HFFc6 (cell line): ENCODE data around the gene CLSTN2. TPM values are rescaled to one million over a fixed set of nuclear protein-coding genes. Genes with fewer than 3 reads are reported as not detected.

Experiments
- DNase-seq: peaks from one replicate; pipeline ENCODE4 v3.0.0-alpha.2; 2018
- H3K27ac Mint-ChIP-seq: 2 replicates; pipeline ENCODE4 v1.8.0; 2020; ENCODE audit warnings: mild to moderate bottlenecking, mixed read lengths
- H3K27me3 Mint-ChIP-seq: 2 replicates; pipeline ENCODE4 v1.8.0; 2021; ENCODE audit warnings: mild to moderate bottlenecking, moderate library complexity, mixed read lengths; ENCODE audit not compliant: insufficient read depth
- H3K36me3 Mint-ChIP-seq: 2 replicates; pipeline ENCODE4 v1.8.0; 2021; ENCODE audit warnings: low read depth, mixed read lengths
- H3K4me1 Mint-ChIP-seq: 2 replicates; pipeline ENCODE4 v1.8.0; 2020; ENCODE audit warnings: low read depth, mixed read lengths
- H3K4me3 Mint-ChIP-seq: 2 replicates; pipeline ENCODE4 v1.8.0; 2020; ENCODE audit warnings: mild to moderate bottlenecking, moderate library complexity, mixed read lengths
- H3K9me3 Mint-ChIP-seq: 2 replicates; pipeline ENCODE4 v1.8.0; 2020; ENCODE audit warnings: mild to moderate bottlenecking, mixed read lengths
- CTCF ChIP-seq: fragments of 200-600 bp; sonication (generic); IDR thresholded peaks from 2 replicates; pipeline ENCODE4 v1.5.0; 2021; ENCODE audit warnings: antibody characterized with exemption, mild to moderate bottlenecking
- total RNA-seq, 6 experiments: library from RNA; stranded (reverse); fragmentation: NEBNext Ultra II Directional; extraction: Animal tissue kit (Norgen Biotek cat#: 25700); gene quantifications; 2 replicates in 1 of 6; 3 replicates in 5 of 6; pipeline ENCODE4 v1.2.3, GENCODE V29; 2021

The CLSTN2 gene
- total RNA-seq, 6 experiments from 2014 or later, result 0.05 TPM; not detected in 5

DNA sequence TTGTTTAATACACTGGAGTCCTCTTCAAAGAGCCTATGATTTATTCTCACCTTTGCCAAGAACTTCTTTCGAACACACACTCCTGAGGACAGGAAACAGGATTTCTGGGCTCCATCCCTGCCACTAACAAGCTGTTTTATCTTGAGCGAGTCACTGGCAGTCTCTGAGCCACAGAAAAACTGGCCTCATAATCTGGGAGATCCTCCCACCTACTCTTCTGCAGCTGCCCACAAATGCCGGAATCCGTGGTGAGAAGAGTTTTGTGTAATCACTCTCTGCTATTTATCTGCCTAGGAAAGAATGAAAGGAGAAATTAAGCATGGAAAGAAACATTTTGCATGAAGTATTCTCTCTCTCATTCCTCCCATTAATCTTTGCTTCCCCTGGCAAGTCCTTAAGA lies 570.9 kb downstream of the CLSTN2 start:
- no peaks in the 10 kb centered on the region; the same call in 1 of the 2 replicates for H3K27me3 Mint-ChIP-seq
- H3K36me3 Mint-ChIP-seq, result peaks cover 4% of the 10 kb centered on the region
- no peak overlapping the region for H3K27ac Mint-ChIP-seq

DNA sequence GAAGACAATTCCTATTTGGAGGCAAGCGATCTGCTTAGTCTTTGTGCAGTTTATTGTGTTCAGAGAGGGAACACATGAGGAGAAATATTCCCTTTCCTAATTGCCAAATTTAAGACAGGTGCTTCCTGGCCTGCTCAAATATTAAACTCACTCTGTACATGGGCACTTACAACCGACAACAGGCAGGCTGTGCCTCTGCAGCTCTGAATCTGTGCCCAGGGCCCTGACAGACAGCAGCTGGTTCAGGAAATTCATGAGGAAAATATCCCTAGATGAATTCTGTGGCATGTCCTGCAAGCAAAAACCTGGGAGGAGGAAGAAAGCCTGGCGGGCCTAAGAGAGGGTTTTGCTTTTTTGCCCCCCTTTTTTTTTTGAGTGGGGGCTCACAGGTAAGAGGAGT lies 573.6 kb downstream of the CLSTN2 start:
- Mint-ChIP-seq H3K9me3 (peaks cover 66% of the 10 kb centered on the region), H3K36me3 (no peaks in the 10 kb centered on the region), H3K27ac (no peak overlapping the region), H3K4me3 (no peak overlapping the region), H3K27me3 (no peaks in the 10 kb centered on the region), H3K4me1 (no peaks in the 10 kb centered on the region)
- no peak for DNase-seq
- TF ChIP-seq CTCF, result no peak

More for the DNA sequence above, 570.9 kb downstream of the CLSTN2 start:
- DNase-seq, result no peak
- Mint-ChIP-seq H3K9me3 (peaks cover 63% of the 10 kb centered on the region), H3K4me1 (no peaks in the 10 kb centered on the region), H3K4me3 (no peak overlapping the region)
- no peak for TF ChIP-seq CTCF

GRCh38 chr3:140509534-140509933 lies 574.5 kb downstream of the CLSTN2 start:
- no peak for TF ChIP-seq CTCF
- Mint-ChIP-seq H3K36me3 (no peaks in the 10 kb centered on the region), H3K4me1 (no peaks in the 10 kb centered on the region), H3K9me3 (peaks cover 72% of the 10 kb centered on the region), H3K27ac (no peak overlapping the region), H3K4me3 (no peak overlapping the region), H3K27me3 (no peaks in the 10 kb centered on the region)
- no peak for DNase-seq

GRCh38 chr3:140510303-140510861 lies 575.4 kb downstream of the CLSTN2 start:
- TF ChIP-seq CTCF, result no peak
- no peaks in the 10 kb centered on the region for H3K4me1 Mint-ChIP-seq
- no peaks in the 10 kb centered on the region for H3K36me3 Mint-ChIP-seq
- H3K27ac Mint-ChIP-seq, result no peak overlapping the region
- H3K27me3 Mint-ChIP-seq, result no peaks in the 10 kb centered on the region
- no peak overlapping the region for H3K4me3 Mint-ChIP-seq
- DNase-seq, result no peak
- H3K9me3 Mint-ChIP-seq, result peaks cover 74% of the 10 kb centered on the region

- no peak for DNase-seq
- no peak overlapping the region for H3K27ac Mint-ChIP-seq
- H3K27me3 Mint-ChIP-seq, result no peaks in the 10 kb centered on the region; the same call in 1 of the 2 replicates
- H3K4me3 Mint-ChIP-seq, result no peak overlapping the region
- TF ChIP-seq CTCF, result no peak
- H3K9me3 Mint-ChIP-seq, result peaks cover 88% of the 10 kb centered on the region
- H3K36me3 Mint-ChIP-seq, result peaks cover 6% of the 10 kb centered on the region; the same call in 1 of the 2 replicates
- H3K4me1 Mint-ChIP-seq, result no peaks in the 10 kb centered on the region
These were observed 586.9 kb downstream of the CLSTN2 start for GRCh38 chr3:140521751-140522445.
